Peyer's patch (tissue), 4 donors: ENCODE data around the gene HAS3.

Experiments
- POLR2A ChIP-seq, 2 donors: fragments of 450-650 bp; IDR thresholded peaks; one replicate each; pipeline ENCODE4 v1.5.1; 2017; ENCODE audit warnings: antibody characterized with exemption in 2 of 2, mild to moderate bottlenecking in 2 of 2, moderate library complexity in 2 of 2
- TF ChIP-seq, protein P1 (sequence below), 6 experiments: fragments of 450-650 bp in 4 of 6; fragments of 200-600 bp in 2 of 6; sonication (generic) in 1 of 6; IDR thresholded peaks; one replicate each; pipeline ENCODE4 v1.5.1; 2017 to 2019; ENCODE audit warnings: antibody characterized with exemption in 6 of 6, mild to moderate bottlenecking in 3 of 6, moderate library complexity in 1 of 6

GRCh38 chr16:69057400-69058378 is 47.8 kb upstream of the HAS3 start:
- TF ChIP-seq POLR2A (IDR thresholded peaks at IDR 0.05), result no peak
- TF ChIP-seq, protein P1, sequence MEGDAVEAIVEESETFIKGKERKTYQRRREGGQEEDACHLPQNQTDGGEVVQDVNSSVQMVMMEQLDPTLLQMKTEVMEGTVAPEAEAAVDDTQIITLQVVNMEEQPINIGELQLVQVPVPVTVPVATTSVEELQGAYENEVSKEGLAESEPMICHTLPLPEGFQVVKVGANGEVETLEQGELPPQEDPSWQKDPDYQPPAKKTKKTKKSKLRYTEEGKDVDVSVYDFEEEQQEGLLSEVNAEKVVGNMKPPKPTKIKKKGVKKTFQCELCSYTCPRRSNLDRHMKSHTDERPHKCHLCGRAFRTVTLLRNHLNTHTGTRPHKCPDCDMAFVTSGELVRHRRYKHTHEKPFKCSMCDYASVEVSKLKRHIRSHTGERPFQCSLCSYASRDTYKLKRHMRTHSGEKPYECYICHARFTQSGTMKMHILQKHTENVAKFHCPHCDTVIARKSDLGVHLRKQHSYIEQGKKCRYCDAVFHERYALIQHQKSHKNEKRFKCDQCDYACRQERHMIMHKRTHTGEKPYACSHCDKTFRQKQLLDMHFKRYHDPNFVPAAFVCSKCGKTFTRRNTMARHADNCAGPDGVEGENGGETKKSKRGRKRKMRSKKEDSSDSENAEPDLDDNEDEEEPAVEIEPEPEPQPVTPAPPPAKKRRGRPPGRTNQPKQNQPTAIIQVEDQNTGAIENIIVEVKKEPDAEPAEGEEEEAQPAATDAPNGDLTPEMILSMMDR (IDR thresholded peaks at IDR 0.05), result no peak
